GM12875 (cell line): Measurements from ENCODE around the gene PPME1.

Experiments used
- H3K4me3 ChIP-seq: one replicate; pipeline ENCODE4 v1.5.1; 2011; ENCODE audit warnings: low read depth, low read length, control low read depth
- TF ChIP-seq, protein P1 (sequence below): IDR thresholded peaks from 2 replicates; pipeline ENCODE4 v1.5.1; 2011; ENCODE audit warnings: low read depth, mild to moderate bottlenecking, control low read depth, inconsistent platforms, low read length, moderate library complexity, borderline replicate concordance; ENCODE audit not compliant: insufficient read depth

The PPME1 gene

DNA sequence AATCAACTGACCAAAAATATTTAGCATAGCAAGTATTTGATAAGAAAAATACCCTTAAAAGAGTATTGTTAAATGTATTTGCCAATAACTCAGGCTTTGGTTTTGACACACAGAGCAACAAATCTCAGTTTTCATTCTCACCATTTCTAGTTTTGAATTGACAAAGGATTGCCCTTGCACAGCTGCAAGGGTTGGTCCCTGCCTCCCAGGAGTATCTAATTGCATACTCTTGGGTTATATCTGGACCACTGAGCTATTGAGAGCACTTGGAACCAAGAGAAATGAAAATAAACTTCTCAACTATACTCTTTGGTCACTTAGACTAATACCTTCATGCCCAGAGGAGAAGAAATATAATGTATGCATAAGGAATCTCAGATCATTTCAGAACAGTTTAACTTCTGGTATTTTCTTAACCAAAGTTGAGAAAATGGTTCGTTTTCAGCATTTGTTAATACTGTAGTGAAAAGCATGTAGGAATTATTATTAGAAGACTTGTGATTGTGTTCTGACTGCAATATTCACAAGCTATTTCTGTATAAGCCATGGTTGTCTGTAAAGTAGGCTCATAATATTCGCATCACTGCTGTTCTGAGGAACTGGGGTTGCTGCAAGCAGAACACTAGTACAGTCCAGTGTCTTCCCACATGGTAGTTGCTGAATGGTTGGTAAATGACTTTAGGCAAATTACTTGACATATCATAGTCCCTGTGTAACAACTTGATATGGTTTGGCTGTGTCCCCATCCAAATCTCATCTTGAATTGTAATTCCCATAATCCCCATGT is 8.2 kb upstream of the PPME1 start:
- no peak overlapping the region for H3K4me3 ChIP-seq
- TF ChIP-seq, protein P1, sequence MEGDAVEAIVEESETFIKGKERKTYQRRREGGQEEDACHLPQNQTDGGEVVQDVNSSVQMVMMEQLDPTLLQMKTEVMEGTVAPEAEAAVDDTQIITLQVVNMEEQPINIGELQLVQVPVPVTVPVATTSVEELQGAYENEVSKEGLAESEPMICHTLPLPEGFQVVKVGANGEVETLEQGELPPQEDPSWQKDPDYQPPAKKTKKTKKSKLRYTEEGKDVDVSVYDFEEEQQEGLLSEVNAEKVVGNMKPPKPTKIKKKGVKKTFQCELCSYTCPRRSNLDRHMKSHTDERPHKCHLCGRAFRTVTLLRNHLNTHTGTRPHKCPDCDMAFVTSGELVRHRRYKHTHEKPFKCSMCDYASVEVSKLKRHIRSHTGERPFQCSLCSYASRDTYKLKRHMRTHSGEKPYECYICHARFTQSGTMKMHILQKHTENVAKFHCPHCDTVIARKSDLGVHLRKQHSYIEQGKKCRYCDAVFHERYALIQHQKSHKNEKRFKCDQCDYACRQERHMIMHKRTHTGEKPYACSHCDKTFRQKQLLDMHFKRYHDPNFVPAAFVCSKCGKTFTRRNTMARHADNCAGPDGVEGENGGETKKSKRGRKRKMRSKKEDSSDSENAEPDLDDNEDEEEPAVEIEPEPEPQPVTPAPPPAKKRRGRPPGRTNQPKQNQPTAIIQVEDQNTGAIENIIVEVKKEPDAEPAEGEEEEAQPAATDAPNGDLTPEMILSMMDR = no peak

DNA sequence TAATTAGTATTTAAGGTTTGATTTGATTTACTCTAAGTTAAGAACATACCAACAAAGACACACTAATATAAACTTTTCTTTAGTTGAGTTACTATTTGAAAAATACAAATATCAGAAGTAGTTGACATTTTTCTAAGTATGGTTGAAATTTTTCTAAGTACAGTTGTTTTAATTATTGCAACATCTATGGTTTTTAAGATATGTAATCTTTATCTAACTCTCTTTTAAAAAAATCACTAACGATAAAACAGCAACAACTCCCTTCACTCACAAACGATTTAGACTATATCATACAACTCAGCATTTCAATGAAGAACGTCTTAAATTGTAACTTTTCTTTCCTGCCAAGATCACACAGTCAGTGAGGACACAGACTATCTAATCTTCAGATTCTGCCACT is 2.3 kb upstream of the PPME1 start:
- H3K4me3 ChIP-seq = no peak overlapping the region
- TF ChIP-seq, protein P1 = no peak

DNA sequence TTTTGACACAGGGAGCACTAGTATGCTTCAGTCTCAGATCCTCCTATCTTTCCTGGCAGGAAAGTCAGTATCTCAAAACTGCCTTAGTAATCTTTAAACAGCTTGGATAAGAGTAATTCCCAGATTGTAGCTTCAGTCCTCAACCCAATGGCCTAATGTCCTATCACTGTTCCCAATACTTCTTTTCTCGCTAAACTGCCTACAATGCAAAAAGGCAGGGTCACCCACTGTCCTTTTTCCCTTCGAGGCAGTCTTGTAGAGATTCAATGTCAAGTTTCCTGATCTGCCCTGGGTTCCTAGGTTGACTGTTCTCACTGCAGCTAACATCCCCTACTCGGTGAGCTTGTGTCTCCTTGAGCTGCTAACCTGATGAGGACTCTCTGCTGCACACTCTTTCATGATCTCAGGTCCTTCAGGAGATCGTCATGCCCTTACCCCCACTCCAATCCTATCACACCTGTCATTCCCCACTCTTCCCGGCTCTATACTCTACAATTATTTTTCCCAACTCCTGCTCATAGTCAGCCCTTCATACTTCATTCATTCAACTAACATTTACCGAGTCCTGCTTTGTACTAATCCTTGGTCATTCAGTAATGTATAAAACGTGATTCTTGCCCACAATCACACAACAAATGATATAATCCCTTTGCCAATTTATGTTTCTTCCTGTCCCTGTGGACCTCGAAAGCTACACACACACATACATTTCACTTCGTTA is 1.2 kb upstream of the PPME1 start:
- H3K4me3 ChIP-seq = peak overlapping the region; percentile 81
- TF ChIP-seq, protein P1 = no peak

DNA sequence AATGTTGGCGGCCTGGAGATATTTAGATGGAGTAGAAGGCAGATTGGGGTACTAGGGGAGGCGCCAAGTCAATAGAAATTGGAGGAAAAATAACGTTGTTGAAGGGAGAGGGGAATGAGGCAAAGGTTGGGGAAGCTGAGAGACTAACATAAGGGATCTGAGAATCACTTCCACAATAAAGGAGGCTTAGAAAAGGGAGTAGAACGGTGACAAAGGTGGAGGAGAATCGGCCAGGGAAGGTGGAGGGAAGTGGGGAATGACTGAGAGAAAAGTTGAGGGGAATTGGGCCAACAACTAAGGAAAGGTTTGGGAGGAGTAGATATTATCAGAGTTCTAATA is 510 bp downstream of the PPME1 start:
- TF ChIP-seq, protein P1 = no peak
- H3K4me3 ChIP-seq = peak overlapping the region; percentile 69

DNA sequence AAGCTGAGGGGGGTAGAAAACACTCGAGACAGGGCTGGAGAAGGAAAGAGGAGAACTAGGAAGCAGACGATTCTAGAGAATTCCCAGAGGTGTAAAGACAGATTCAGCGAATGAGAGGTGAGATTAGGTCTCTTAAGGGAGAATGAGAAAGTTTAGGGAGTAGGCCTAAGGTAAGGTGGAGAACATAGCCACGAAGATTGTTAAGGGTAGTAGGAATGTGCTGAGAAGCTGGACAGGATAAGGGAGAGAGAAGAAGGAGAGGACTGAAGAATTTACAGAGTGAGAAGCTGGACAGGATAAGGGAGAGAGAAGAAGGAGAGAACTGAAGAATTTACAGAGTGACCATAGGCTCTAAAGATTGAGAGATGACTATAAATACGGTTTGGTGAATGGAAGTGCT is 908 bp downstream of the PPME1 start:
- peak overlapping the region; percentile 69 for H3K4me3 ChIP-seq
- TF ChIP-seq, protein P1 = no peak

DNA sequence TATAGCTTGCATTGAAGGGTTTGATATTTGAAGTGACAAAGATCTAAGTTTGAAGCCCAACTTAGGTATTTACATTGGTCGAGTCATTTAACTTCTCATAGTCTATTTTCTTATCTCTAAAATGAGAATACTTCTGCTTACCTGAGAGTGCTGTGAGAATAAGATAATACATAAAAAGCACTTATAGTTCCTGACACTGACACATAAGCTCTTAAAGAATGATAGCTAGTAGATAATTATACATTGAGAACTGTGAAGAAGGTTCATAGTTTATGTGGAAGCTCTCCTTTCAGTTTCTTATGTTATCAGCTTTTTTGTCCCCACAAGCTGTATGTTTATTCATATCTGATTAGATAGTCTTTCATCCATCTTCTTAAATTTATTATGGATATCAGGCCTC is 4.8 kb downstream of the PPME1 start:
- H3K4me3 ChIP-seq = no peak overlapping the region
- TF ChIP-seq, protein P1 = no peak
